ENCODE measurements around the gene SSTR3.

The SSTR3 gene

DNA sequence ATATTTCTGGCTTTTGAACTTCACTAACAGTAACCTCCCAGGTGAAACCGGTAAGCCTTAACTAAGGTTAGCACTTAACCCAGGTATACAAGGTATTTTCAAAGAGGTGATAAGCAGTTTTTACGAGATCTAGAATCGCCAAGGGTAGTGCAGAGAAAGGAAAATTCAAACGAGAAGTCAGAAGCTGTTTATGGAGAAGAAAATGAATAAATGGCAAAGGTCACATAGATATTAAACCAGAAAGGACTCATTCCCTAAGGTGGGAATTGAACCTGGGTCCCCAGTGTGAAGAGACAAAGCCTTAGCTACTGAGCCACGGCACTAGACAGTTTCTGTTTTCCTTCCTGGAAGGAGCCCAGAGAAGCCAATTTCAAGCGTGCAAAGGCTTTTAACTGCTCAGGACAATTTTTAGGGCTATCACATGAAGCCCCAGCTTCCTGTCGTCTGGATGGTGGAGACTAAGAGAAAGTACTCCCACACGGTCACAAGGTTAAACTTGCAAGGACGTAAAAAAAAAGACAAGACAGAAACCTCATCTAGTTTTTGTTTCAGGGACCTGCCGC lies 18.6 kb downstream of the SSTR3 start:
- DNase-seq: no peak

- DNase-seq: no peak
Observed at GRCh38 chr22:37192741-37193140, 19.5 kb downstream of the SSTR3 start.

DNA sequence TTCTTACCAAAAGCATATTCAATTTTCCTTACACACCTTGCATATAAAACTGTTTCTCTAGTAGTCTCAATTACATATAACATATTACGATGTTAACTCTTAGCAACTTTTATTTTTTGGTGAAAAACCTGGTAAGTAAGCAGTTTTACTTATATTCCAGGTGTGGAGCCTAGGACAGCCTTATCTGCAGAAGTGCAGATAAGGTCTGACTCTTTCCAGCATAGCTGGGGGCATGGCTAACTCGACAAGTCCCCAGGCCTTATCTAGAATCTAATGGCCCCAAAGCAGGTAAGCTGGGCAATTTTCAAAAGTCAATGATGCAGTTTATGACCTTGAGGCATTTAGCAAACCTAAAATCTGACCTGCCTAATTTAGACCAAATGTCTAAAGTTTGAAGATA lies 20.1 kb downstream of the SSTR3 start:
- DNase-seq: no peak

DNA sequence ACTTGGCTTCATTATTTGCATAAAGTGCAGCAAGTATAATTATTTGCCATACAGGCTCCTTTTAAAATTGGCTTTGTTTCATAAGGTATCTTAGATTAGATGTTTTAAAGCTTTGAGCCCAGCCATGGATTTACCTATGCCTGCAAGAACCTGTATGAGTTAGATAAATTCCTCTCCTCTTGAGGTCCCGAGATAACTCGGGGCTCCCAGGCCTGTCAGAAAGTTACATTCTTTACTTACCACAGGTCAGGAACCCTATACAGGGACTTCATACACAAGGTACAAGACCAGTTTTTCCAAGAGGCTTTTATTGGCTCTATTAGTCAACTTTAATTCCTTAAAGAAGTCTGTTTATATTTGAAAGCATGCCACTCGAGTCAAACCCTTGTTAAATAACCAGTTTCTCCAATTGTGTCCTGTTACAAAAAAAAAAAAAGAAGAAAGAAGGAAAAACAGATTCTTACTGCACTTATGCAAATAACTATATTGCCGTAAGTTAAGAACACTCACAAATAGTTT lies 22.0 kb downstream of the SSTR3 start:
- DNase-seq: no peak

- DNase-seq: peak; percentile 9
Observed at GRCh38 chr22:37188901-37189466, 23.3 kb downstream of the SSTR3 start.

DNA sequence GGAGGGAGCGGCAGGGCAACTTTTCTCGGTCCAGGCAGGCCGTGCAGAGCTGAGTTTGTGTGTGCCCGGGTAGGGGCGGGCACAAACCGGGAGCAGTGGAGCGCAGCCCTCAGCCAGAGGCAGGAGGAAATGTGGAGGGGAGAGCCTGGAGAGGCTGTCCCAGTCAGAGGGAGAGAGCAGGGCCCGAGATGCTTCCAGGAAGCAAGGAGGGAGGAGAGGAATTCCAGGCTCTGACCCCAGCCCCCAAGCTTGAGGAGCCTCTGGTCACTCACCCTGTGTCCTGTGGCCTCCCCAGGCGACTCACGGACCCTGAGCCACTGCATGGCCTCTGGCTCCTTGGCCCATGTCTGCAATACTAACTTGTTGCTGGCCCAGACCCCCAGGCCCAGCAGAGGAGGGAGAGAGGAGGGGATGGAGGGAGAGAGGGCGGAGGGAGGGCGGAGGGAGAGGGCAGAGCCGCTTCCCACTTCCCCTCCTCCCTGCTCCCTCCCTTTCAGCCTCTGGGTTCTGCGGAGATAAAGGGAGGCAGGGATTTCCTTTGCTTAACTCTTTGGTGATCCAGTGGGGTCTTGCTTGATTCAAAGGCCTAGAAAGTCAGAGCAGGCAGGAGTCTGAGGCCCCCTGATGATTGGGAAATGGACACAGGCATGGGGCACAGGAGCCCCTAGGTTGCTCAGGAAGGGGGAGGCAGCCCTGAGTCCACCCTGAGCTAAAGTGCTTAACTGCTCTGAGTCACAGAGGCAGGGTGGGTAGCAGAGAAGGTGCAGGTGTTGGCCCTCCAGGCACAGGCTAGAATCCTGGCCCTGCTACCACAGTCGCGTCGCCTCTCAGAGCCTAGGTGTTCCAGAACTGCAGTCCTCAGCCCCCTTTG lies 24.2 kb downstream of the SSTR3 start, which contains the start of gene C1QTNF6:
Gene C1QTNF6, minus strand, starts transcription at position 357 of the 871 bp plus-strand sequence. Its CDS starts 34 bp downstream, at position 323.
- DNase-seq: no peak

GRCh38 chr22:37187552-37187890 lies 24.8 kb downstream of the SSTR3 start:
- DNase-seq: no peak

- DNase-seq: no peak
Observed at GRCh38 chr22:37186997-37187522, 25.2 kb downstream of the SSTR3 start.

DNA sequence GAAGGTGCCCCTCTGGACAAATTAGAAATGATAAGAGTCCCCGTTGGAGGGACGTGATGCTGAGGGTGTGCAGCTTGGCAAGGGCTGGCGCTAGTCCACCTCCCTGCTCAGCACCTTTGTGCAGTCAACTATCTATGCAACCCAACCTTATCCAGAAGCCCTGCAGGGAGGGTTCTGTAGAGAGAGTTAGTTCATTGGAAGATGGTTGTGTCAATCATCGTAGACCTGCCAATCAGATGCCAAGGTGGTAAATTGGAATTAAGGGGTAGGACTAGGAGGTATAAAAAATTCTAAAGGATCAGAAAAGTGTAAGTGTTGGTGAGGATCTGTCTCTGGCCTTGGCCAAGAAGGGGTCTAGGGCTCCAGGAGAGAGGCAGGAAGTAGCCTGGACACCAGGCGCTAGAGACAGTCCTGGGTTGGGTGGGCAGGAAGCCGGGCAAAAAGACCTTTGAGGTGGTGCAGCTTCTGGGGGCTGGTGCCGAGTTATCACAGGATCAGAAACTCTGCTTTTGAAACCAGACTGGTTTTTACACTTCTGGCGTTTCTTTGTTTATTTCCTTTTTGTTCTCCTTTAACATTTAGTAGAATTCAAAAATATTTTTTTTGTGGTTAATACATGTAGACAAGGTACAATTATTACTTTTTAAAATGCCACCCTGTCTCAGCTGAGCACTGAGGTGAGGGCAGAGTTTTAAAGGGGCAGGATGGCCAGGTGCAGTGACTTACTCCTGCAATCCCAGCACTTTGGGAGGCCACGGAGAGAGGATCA lies 25.9 kb downstream of the SSTR3 start:
- no peak for DNase-seq

GRCh38 chr22:37185646-37186227 lies 26.5 kb downstream of the SSTR3 start:
- DNase-seq: no peak

DNA sequence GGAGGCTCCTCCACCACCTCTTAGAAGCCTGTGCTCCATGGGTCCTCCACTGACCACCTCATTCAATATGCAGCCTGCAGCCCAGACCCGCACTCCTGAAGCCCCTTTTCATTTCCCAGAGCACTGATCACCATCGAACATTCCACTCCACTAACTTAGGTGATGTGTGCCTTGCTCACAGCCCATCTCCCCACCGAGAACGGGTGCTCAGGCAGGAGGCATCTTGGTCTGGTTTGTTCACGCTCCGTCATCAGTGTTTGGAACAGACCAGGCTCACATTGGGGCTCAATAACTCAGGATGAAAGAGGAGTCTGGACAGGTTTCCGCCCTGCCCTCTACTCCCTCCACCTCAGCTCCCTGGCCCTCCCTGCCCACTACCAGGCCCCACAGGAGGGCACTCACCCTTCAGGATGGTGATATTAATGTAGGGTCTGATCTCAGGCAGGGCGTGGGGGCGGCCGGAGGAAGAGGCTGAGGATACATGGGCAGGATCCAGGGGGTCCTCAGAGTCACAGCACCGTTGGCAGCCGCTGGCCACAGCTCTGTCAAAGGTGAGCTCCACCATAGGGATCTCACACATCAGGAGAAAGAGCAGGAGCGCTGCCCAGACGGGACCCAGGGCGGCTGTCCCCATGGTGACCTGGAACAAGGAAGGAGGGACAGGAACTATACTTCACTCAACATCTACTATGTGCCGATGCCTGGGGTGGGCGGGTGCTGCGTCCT lies 27.3 kb downstream of the SSTR3 start:
- DNase-seq: no peak

- no peak for DNase-seq
Observed at GRCh38 chr22:37184380-37184755, 27.9 kb downstream of the SSTR3 start.

DNA sequence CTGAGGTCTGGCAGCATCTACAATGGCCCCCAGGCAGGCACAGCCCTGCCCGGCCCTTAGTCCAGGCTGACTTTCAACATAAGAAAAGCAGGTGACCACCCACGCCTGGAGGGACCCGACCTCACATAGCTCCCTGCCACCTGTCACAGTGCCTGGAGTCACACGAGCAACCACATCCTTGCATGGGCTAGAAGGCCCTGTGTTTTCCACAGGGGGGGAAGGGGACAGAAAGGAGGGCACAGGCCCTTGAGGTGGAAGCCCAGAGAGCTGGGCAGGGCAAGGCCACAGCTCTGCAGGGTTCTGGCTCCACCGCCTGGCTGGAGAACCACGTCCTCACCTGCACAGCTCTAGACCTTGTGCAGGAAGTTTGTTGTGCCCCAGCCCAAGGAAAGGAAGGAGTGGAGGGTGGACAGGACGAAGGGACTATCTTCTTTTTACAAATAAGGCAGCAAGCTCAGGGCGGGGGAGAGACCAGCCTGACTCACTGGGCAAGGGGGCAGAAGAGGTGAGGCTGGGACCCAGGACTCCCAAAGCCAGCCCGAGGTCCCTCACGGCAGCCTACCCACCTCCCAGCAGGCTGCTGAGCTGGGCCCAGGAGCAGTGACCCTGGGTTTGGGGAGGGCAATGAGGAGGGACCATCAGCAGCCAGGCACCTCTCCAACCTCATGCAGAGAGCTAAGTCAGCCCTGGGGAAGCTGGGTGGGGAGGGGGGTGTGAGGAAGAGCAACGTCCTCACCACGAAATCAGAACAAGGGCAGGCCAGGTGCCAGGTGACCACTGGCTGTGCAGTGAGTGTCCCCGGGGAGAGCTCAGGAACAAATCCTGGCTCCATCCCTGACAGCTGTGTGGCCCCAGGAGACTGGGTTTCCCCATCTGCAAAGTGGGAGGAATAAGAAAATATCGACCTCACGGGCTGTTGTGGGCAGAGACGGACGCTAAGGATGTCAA lies 28.6 kb downstream of the SSTR3 start:
- no peak for DNase-seq

GRCh38 chr22:37182949-37183245 lies 29.4 kb downstream of the SSTR3 start:
- DNase-seq: no peak

DNA sequence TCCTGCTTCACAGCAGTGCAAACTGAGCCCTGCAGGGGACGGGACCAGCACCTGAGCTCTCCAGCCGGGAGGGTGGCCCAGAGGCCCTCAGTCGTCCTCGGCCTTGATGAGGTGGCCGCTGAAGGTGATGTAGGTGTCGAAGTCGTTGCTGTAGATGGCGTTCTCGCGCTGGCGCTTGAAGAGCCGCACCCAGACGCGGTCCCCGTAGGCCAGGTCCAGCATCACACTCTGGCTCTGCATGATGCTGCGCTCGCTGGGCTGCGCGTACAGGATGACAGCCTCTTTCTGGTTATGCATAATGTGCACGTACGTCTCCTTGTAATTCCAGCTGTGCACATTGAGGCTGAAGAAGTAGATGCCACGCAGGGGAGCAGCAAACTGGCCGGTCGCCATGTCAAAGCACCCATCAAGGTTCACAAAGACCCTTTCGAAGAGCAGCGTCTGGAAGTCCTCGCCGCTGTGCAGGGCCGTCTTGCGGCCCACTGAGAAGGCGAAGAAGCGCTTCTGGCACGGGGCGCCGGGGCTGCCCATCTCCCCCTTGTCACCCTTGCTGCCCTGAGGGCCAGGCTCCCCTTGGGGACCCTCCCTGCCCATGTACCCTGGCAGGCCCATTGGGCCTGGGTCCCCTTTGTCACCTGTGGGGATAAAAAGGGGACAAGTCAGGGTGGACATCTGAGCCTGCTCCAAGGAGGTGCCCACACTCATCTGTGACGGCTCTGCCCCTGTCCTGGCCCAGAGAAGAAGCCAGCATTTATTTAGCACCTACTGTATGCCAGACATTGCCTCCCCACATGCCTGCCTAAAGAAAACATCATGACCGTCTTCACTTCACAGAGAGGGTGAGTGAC lies 30.0 kb downstream of the SSTR3 start:
- no peak for DNase-seq

GRCh38 chr22:37181681-37182080 lies 30.6 kb downstream of the SSTR3 start:
- no peak for DNase-seq

DNA sequence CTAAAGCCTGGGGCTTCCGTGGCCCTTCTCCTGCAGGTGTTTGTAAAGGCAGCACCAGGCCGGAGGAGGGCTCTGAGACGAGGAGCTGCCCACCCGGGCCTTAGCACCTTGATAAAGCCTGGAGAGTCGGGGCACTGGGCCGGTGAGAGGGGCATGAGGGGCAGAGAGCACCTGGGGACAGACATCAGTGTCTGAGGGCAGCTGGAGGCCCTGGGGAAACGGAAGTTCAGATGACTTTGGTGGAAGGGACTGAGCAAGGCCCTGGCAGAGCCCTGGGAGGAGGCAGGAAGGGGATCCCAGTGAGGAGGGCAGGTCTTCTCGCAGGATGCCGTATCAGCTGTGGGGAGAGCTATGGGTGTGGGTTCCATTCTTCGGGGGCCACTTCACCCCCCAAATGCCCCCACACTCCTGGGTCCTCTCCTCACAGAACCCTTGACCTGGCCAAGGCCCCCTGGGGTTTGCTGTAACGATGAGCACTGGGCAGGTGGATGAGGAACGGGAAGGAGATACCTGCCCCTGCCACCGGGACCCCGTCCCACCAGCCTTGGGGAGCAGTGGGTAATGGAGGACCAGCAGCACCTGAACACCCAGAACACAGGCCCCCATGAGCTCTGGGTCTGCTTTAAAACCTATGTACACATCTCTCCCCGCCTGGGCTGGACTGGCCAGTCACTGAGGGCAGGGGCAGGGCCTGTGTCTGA lies 31.6 kb downstream of the SSTR3 start:
- no peak for DNase-seq

DNA sequence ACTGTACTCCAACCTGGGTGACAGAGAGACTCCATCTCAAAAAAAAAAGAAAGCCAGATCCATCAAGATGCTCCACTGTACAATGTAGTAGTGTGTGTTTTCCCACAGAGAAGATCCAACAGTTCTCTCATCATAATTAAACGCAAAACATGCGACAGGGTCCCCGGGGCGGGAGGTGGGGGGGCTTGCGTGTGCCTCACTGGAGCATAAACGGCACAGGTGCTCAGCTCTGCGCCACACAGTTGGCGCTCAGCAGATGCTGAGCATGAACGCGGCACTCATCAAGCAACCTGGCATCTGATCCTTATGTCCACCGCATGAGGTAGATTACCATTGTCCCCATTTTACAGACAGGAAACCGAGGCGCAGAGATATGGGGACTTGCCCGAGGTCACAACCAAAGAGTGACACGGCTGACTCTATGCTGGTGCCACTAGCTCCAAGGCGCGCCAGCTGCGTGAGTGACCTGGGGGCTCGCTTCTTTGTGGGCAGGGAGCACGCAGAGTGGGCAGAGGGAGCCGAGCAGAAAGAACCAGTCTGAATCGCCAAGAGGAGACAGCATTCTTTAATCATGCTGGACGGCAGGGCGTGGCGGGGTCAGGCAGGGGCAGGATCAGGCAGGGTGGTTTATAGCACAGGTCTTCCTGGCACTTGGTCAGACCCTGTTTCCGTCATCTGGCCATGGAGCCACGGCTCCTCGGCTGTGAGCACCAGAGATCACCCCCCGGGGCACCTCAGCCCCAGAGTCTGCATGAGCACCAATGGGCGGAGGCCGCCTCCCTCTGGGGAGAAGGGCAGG lies 32.5 kb downstream of the SSTR3 start:
- DNase-seq: no peak

DNA sequence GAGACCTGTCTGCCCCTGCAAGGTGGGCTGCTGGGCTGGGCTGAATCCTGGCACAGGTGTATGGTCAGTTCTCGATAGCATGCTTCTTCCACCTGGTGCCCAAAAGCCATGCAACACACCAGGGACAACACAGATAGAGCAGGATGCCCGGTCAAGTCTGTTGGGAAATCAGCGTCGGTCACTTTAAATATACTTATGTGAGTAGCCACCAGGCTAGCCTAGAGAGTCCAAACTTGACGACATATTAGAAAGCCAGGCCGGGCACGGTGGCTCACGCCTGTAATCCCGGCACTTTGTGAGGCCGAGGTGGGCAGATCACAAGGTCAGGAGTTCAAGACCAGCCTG lies 33.2 kb downstream of the SSTR3 start:
- DNase-seq: no peak

All from NCI-H2171 (cell line).